Measurements from ENCODE around the gene TENT5C.

Gene TENT5C

DNA sequence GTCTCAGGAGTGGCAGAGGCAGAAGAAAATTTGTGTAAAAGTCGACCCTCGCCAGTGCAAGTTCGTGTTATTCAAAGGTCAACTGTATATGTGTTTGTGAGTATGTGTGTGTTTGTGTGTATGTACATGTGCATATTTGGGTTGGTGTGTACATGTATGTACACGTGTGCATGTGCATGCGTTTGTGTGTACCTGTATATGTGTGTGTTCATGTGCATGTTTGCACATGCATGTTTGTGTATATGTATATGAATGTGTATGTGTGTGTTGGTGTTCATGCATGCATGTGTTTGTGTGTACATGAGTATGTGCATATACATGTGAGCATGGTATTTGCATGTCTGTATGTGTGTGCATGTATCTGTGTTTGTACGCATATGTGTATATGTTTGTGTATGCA is 21.7 kb upstream of the TENT5C start:
- Histone ChIP-seq H3K4me2 (ENCODE audit: low read length) (no peak overlapping the region), H3K27me3 (ENCODE audit: insufficient read depth, low read length) (no peaks in the 10 kb centered on the region), H3K4me1 (ENCODE audit: insufficient read depth, low read length, severe bottlenecking) (no peaks in the 10 kb centered on the region), H3K79me2 (ENCODE audit: insufficient read depth, low read length) (no peaks in the 10 kb centered on the region), H4K20me1 (ENCODE audit: insufficient read depth, low read length) (no peaks in the 10 kb centered on the region), H3K9ac (ENCODE audit: low read length) (no peak overlapping the region), H2AFZ (ENCODE audit: low read length) (no peak overlapping the region), H3K36me3 (ENCODE audit: insufficient read depth, low read length) (no peaks in the 10 kb centered on the region), H3K27ac (ENCODE audit: low read depth, low read length, poor library complexity, severe bottlenecking) (no peak overlapping the region), H3K9me2 (ENCODE audit: low read depth, low read length) (no peaks in the 10 kb centered on the region), H3K4me3 (ENCODE audit: low read depth, low read length, poor library complexity, severe bottlenecking) (no peak overlapping the region), H3F3A (ENCODE audit: insufficient read depth, low read length) (no peaks in the 10 kb centered on the region), H3K9me3 (ENCODE audit: low read length) (no peaks in the 10 kb centered on the region)
- no peak for TF ChIP-seq EZH2 (IDR thresholded peaks at IDR 0.05; ENCODE audit: borderline replicate concordance, low read length)
- TF ChIP-seq, protein P1, sequence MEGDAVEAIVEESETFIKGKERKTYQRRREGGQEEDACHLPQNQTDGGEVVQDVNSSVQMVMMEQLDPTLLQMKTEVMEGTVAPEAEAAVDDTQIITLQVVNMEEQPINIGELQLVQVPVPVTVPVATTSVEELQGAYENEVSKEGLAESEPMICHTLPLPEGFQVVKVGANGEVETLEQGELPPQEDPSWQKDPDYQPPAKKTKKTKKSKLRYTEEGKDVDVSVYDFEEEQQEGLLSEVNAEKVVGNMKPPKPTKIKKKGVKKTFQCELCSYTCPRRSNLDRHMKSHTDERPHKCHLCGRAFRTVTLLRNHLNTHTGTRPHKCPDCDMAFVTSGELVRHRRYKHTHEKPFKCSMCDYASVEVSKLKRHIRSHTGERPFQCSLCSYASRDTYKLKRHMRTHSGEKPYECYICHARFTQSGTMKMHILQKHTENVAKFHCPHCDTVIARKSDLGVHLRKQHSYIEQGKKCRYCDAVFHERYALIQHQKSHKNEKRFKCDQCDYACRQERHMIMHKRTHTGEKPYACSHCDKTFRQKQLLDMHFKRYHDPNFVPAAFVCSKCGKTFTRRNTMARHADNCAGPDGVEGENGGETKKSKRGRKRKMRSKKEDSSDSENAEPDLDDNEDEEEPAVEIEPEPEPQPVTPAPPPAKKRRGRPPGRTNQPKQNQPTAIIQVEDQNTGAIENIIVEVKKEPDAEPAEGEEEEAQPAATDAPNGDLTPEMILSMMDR (IDR thresholded peaks at IDR 0.05; ENCODE audit: low read length): no peak

DNA sequence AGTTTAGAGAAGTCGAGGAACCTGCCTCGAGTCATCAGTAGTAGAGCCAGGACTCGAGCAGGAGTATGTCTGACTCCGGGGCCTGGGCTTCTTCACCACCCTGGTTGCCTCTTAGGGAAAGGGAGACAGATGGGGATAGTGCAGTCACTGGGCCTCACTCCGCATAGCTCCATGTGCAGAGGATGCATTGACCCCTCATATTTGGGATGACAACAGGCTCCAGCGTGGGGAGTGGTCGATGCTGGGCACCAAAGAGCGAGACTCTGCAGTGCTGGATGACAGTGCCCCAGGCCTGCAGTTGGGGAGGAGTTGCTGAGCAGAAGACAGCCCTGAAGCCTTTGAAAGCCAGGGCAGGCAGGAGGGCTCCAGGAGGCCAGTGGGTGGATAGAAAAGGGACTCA is 20.8 kb upstream of the TENT5C start:
- Histone ChIP-seq H3K9me3 (ENCODE audit: low read length) (no peaks in the 10 kb centered on the region), H3K9me2 (ENCODE audit: low read depth, low read length) (no peaks in the 10 kb centered on the region), H2AFZ (ENCODE audit: low read length) (no peak overlapping the region)

DNA sequence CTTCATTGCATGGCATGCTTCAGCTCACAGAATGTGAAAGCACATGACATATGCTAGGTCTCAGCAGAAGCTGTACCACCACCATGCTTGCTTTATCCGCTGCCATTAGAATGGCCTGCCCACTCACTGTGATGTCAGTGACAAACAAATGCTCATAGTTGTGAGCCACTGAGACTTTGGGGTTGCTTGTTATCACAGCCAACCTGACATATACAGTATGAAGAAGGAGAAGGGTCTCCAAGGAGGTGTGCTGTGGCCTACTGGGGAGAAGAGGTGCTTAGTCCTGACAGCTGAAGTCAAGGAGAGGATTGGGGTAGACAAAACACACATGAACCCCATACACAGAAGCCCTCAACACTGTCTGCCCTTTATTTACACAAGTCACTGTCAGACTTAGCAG is 19.5 kb upstream of the TENT5C start:
- Histone ChIP-seq H3K4me1 (ENCODE audit: insufficient read depth, low read length, severe bottlenecking) (no peaks in the 10 kb centered on the region), H3K79me2 (ENCODE audit: insufficient read depth, low read length) (no peaks in the 10 kb centered on the region), H3K4me3 (ENCODE audit: low read depth, low read length, poor library complexity, severe bottlenecking) (no peak overlapping the region), H3K36me3 (ENCODE audit: insufficient read depth, low read length) (no peaks in the 10 kb centered on the region), H3F3A (ENCODE audit: insufficient read depth, low read length) (no peaks in the 10 kb centered on the region), H3K9me3 (ENCODE audit: low read length) (no peaks in the 10 kb centered on the region), H3K4me2 (ENCODE audit: low read length) (no peak overlapping the region), H3K9me2 (ENCODE audit: low read depth, low read length) (no peaks in the 10 kb centered on the region), H3K27me3 (ENCODE audit: insufficient read depth, low read length) (no peaks in the 10 kb centered on the region), H3K9ac (ENCODE audit: low read length) (no peak overlapping the region), H2AFZ (ENCODE audit: low read length) (no peak overlapping the region), H4K20me1 (ENCODE audit: insufficient read depth, low read length) (no peaks in the 10 kb centered on the region), H3K27ac (ENCODE audit: low read depth, low read length, poor library complexity, severe bottlenecking) (no peak overlapping the region)
- TF ChIP-seq, protein P1 (IDR thresholded peaks at IDR 0.05; ENCODE audit: low read length): no peak
- TF ChIP-seq EZH2 (IDR thresholded peaks at IDR 0.05; ENCODE audit: borderline replicate concordance, low read length): no peak

More for the DNA sequence above, 20.8 kb upstream of the TENT5C start:
- no peak overlapping the region for H3K9ac ChIP-seq (ENCODE audit: low read length)
- H3K27me3 ChIP-seq (ENCODE audit: insufficient read depth, low read length): no peaks in the 10 kb centered on the region
- H3K4me2 ChIP-seq (ENCODE audit: low read length): no peak overlapping the region
- H3F3A ChIP-seq (ENCODE audit: insufficient read depth, low read length): no peaks in the 10 kb centered on the region
- H3K4me1 ChIP-seq (ENCODE audit: insufficient read depth, low read length, severe bottlenecking): no peaks in the 10 kb centered on the region
- H3K36me3 ChIP-seq (ENCODE audit: insufficient read depth, low read length): no peaks in the 10 kb centered on the region
- H4K20me1 ChIP-seq (ENCODE audit: insufficient read depth, low read length): no peaks in the 10 kb centered on the region
- H3K4me3 ChIP-seq (ENCODE audit: low read depth, low read length, poor library complexity, severe bottlenecking): no peak overlapping the region
- H3K27ac ChIP-seq (ENCODE audit: low read depth, low read length, poor library complexity, severe bottlenecking): no peak overlapping the region
- TF ChIP-seq EZH2 (IDR thresholded peaks at IDR 0.05; ENCODE audit: borderline replicate concordance, low read length): no peak
- TF ChIP-seq, protein P1 (IDR thresholded peaks at IDR 0.05; ENCODE audit: low read length): no peak
- no peaks in the 10 kb centered on the region for H3K79me2 ChIP-seq (ENCODE audit: insufficient read depth, low read length)

All from OCI-LY1 (cell line).